ENCODE measurements around the gene PPP1R17.

The PPP1R17 gene

DNA sequence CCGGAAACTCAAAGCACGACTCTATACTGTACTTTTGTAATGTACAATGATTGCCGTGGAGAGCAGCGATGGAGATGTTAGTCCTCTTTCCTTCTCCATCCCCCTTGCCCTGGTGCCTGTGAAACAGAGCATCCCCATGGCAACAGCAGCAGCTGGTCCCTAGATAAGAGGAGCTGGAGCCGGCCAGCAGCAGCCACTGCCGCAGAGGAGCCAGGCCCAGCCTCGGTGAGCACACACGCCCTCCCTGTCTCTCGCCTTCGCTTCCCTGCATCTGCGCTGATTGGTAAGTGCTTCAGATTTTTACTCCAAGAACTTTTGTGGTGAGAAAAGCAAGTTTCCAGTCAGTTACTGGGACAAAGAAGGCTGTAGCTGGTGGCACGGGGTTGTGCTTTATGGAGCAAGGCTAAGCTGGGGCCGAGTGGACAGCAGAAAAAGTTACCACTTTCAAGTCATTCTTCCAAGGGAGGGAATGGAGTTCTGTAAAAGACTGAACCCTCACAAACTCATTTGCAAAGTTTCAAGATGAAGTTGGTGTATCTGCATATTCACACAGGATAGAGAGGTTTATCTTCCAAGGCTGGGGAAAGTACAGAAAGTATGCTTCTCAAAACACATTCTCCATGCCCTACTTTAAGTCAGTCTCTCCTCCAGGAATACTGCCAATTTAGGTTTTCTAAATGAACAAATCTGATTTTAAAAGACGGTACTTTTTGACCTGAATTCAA lies at the start of gene PPP1R17:
TSS of gene PPP1R17 (plus strand) at position 192 of the 725 bp plus-strand sequence. CDS start 5,227 bp downstream, outside the sequence.
- no peak for DNase-seq (ENCODE audit: low read depth in 3 of 3)

DNA sequence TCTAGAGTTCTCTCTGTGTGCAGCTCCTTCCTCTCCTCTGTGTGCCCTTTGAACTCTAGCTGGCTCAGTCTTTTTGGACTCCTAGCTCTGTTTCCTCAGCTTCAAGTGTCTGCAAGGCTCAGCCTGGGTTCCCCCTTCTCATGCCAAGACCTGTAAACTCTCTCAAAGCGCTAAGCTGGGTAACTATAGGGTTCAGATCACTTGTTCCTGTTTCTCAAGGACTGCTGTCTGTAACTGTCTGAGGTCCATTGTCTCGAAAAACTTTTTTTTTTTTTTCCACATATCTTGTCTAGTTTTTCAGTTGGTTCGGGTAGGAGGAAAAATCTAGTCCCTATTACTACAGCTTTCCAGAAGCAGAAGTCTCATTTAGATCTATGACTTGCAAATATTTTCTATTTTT lies 46.6 kb upstream of the PPP1R17 start:
- DNase-seq (ENCODE audit: low read depth in 3 of 3): no peak

DNA sequence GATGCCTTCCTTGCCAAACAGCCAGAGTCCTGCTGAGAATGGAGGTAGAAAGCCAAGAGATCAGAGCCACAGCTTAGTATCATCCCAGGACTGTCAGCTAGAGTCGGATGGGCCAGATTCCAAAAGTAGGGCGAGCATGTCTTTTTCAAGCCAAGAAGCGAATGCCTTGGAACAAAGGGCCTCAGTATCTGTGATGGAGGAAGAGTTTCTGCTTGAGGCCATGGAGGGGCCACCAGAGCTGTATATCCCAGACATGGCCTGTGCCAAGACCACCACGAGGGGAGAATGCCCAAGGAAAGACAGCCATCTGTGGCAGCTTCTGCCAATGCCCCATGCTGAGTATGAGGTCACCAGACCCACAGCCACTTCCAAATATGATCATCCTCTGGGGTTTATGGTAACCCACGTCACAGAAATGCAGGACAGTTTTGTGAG lies 44.3 kb upstream of the PPP1R17 start:
- no peak for DNase-seq (ENCODE audit: low read depth in 3 of 3)

DNA sequence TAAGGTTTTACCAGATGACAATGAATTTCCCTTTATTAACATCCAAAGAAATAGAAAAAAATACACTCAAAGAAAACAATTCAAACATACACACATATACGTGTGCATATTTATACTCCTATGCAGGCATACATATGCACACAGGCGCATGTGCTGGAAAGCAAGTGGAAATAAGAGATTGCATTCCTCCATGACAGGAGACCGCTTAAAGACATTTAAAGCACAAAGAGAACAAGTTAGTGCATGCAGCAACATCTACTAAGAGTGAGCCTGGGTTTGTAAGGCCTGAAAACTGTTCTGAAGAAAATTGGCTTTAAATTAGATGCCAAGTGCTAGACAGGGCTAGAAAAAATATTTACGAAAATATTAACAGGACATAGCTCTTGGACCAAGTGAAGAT lies 40.1 kb upstream of the PPP1R17 start:
- no peak for DNase-seq (ENCODE audit: low read depth in 3 of 3)

DNA sequence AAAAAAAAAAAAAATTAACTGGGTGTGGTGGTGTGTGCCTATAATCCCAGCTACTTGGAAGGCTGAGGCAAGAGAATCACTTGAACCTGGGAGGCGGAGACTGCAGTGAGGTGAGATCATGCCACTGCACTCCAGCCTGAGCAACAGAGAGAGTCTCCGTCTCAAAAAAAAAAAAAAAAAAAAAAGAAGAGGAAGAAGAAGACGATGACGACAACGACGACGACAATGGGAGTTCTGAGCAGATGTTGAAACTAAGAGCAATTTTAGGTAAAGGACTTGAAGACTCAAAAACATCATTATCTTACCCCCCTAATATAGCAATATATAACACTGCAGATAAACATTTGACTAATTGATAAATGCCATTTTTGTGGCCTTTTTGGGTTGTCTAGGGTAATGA lies 39.5 kb upstream of the PPP1R17 start:
- DNase-seq (ENCODE audit: low read depth in 3 of 3): no peak

DNA sequence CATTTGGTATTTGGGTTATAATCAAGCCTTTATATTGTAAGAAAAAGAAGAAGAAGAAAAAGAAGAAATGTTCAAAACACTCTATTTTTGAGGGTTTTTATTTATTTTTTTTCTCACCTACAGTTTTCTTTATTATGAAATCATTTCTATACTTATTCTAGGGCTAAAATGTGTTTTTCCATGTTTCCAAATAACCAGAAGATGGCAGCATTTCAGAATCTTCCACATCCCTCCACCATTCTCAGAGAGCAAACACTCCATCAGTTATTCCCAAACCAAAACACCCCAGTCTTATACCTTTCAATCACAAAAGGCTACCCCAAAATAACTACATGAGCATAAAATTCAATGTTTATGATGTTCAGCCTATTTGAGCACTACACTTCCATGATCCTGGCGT lies 38.7 kb upstream of the PPP1R17 start:
- DNase-seq (ENCODE audit: low read depth in 3 of 3): no peak

DNA sequence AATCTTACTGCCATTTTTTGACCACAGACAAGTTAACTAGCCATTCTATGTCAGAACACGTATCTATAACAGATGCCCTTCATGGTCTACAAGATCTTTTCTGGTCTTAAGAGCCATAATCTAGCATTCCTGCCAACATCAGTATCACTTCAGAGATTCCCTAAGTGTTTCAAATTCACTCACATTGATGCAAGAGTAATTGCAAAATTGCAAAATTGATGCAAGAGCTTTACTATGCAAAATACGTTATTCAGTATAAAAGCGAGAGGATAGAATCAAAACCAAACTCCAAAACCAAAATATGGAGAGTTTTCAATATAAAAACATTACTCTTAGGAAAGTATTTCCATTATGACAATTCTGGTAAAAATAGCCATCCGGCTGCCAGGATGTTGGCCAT lies 38.1 kb upstream of the PPP1R17 start:
- DNase-seq (ENCODE audit: low read depth in 3 of 3): no peak

DNA sequence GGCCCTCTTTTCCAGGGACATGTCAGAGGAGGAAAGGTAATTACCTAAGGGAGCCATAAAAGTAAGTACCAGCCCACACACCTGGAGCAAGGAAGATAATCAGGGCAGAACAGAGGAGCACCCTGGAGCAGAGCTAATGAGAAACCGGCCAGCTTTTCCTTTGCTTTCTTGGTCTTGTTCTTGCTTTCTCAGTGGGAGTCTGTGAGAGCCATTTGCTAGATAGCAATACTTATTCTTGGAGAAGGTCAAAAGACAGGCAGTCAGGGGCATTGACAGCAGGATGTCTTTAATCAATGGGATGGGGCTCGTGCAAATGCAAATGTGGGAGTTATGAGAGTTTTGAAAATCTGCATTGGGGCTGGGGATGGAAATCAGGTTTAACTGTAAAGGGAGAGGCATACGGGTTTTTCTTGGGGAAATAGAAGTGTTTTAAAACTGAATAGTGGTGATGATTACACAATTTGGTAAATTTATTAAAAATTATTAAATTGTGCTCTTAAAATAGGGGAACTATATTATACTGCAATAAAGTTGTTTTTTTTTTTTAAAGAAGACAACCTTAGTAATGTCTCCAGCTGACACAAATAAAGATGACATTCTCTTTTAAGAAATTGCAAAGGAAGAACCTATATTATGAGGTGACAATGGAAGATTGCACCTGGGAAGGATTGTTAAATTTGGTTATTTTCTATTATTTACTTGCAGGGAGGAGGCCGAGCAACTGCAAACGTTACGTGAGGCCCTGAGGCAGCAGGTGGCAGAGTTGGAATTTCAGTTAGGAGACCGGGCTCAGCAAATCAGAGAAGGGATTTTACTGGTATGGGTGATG lies 35.6 kb upstream of the PPP1R17 start:
- DNase-seq (ENCODE audit: low read depth in 3 of 3): no peak

DNA sequence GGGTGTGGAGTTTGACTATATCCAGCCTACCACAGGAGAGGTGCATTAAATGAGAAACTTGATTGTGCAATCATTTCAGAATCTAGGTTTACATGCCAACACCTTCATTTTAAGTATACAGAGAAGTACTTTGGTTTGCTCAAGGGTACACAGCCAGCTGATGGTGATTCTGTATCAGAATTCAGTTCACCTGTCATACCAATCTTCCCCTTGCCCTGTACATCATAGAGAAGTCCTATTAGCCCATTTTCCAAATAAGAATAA lies 35.0 kb upstream of the PPP1R17 start:
- DNase-seq (ENCODE audit: low read depth in 3 of 3): no peak

DNA sequence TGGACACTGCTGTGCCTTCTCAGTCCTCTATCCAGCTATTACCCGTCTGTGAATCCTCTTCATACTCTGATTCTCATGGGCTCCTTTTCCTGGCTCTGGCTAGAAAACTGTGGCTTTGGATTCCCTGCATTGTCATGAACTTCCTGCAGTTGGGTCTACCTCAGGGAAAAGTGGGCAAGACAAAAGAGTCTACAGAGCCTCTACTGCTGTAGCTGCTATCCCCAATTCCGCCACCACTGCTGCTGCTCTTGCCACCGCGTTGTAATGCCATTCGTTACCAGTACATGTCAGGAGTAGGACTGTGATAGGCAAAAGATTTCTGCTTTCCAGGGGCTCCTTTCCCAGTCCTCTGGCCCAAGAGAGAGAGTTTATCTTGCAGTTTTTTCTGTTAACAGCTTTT lies 23.9 kb upstream of the PPP1R17 start:
- DNase-seq (ENCODE audit: low read depth in 3 of 3): no peak

DNA sequence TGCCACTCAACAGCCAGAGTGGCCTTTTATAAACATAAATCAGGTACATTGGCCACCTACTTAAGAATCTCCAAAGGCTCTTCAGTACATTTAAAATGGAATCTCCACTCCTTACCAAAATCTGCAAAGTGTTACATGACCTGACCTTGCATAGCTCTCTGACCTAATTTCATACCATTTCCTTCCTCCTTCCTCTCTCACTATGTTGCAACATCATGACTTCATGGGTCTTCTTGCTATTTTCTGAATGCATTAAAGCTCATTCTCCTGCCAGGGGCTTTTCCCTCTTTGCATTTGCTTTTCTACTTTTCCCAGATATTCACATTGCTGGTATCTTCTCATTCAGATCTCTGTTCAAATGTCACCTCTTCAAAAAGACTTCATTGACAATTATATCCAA lies 22.1 kb upstream of the PPP1R17 start:
- no peak for DNase-seq (ENCODE audit: low read depth in 3 of 3)

DNA sequence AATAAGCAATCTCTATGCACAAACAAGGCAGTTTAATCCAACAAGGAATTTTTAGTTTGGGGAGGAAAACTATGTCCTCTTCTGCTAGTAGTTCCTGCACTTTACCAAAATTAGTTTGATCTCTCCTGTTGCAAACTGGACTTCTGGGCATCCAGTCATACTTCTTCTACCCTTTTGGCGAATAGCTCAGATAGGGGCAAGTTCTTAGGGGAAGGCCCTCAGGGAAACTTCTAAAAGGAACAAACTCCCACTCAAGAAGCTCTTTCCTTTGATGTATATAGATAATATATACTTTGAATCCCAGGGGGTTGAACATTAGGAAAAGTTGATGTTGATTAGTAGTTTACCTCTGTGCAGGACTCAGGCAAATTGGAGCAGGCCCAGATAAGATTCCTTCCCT lies 21.5 kb upstream of the PPP1R17 start:
- no peak for DNase-seq (ENCODE audit: low read depth in 3 of 3)

DNA sequence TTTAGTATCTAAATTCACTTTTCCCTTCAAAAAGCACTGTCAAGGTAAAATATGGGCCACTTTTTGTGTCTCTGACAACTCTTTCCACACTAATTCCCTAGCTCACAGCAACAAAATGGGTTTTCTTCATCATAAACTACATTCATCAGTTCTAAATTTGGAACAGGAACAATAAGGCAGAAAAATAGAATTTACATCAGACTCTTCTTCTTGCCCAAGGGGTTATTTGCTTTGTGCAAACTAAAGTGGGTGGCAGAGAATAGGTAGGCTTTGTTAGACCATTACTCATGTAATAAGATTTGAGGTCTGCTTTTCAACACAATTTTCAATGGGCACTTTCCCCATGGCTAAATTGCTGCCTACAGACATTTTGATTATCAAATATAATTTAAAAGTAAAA lies 17.6 kb upstream of the PPP1R17 start:
- DNase-seq (ENCODE audit: low read depth in 3 of 3): no peak

DNA sequence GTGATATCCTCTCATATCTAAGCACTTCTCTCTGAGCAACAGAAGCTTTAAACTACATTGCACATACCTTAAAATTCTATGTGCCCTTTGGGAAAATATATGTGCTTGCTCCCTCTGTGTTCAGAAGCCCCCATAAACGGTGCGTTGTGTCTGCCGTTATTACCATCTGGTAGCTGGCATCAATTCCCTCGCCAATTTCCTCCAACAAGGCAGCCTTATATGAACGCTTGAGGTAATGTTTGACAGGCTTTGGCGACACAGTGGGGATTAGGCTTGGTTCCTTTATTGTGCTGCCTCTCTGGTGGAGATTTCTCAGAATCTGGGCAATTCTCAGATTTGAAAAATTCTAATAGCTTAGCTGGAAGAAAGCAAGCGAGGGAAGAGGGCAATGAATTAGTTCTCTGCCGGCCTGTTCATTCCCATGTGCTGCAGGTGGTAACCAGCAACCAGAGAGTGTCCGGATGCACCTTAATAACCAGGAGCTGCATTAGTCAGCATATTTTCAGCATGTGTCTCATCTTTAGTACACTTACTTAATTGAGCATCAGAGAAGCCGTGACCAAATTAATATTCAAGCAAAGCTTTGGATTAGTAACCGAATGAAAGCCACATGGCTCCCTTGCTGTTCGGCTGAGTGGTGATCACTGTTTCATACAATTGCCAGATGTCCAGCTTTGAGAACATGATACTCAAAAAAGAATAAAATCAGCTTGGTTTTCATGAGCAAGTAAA lies 7.3 kb upstream of the PPP1R17 start:
- DNase-seq (ENCODE audit: low read depth in 3 of 3): no peak

DNA sequence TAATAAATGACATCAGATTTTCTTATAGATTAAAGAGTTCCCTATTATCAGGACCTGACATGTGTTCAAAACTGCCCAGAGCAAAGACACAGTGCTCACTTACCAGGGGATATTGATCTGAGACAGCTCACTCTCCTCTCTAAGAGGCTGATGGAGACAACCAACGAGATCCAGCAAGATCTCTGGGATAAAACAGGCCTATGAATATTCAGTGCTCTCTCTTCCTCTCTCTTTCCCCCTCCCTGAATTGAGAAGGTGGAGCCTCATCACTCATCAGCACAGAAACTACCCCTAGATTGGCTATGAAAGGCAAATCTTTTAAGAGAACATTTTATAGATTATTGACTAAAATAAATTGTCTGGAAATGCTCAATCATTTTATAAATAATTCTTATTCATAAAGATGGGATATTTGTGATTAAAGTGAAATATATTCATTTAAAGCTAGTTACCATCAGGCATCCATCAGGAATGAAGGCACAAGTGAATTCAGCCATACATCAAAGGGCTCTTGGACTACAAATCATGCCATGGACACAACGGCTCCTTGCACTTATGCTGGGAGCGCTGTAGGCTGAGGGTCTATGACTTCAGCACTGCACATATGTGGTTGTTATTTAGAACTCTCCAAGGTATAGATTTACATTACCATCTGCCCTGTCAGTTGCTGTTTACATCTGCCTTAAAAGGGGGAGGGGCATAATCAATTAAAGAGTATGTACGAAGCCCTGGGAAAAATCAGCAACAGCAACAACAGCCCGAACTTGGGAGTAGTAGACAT lies 3.4 kb upstream of the PPP1R17 start:
- no peak for DNase-seq (ENCODE audit: low read depth in 3 of 3)

DNA sequence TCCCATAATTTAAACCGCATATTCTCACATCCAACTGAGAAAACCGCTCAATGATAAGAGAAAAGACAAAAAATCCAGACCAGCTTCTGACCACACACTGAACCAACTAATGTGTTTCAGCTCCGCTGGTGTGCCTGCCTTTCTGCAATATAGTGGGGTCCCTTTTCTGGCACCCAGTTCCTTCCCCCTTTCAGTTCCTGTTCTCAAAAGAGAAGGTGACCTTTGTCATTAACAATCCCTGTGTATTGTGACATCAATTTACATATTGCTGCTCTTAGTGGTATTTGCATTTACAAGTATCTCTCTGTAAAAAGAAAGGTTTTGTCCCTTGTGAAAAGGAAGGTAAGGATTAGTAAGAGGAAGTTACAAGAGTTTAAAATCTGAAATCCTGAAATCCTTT lies 1.4 kb downstream of the PPP1R17 start:
- DNase-seq (ENCODE audit: low read depth in 3 of 3): no peak

DNA sequence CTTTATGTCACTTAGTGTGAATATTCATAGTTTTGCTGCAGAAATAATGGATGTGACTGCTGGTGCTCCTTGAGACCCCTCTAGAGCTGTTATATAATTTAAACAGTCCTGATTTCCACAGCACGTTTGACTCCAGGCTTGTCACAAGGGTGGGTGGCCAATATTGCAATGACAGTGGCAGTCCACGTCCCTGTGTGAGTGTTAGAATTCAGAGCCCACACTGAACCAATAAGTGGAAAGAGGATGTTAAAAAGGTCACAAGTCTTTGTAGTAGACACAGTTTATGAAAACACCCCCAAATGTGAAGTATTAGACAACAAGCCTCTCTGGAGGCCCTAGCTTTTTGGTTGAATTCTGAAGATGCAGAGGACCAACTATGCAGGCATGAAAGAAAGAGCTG lies 2.0 kb downstream of the PPP1R17 start:
- no peak for DNase-seq (ENCODE audit: low read depth in 3 of 3)

DNA sequence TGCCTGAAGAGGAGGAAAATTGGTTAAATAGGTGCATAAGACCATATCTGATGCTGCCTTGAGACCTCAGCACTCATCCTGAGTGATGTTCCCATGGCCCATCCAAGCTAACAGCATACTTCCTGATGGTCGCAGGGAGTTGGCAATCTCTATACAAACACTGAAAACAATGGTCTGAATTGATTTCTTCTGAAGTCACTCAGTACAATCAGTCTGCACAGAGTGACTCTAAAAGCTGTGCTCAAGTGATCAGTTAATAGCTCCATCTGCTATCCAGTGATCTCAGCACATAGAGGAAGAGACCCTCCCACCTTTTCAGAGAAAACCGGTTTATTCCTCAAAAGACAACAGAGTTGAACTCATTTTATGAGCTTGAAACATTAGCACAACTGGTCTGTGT lies 3.9 kb downstream of the PPP1R17 start:
- DNase-seq (ENCODE audit: low read depth in 3 of 3): no peak

DNA sequence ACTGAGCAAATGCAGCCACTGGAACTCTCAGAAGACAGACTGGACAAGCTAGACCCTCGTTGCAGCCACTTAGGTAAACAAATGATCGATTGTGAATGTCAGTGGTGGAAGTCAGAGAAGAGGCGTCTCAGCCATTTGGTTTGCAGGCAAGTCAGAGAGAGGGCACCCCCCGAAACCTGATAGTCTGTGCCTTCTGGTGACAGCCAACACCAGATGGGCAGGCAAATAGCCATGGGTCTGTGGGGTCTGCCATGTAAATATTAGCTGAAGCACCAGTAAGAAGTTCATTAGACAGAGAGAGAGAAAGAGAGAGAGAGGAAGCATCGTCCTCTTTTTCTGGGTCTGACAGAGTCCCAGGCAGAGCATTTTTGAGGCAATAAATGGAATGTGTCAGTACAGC lies 5.4 kb downstream of the PPP1R17 start:
- no peak for DNase-seq (ENCODE audit: low read depth in 3 of 3)

DNA sequence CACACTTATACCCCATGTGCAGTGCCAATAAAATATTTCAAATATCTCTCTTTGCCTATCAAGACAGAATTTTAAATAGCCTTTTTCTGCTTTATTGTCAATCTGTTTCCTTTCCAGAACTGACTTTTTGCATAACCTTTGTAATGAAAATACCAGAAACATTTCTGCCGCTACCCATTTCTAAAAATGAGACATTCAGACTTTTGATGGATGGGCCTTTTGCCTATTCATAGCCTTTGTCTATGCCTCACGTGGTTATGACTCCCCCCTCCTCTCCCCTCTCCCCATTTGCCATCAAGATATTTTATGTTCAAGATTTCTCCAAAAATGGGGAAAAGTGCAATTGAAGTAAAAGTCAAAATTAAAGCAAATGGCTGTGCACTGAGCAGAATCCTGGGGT lies 5.9 kb downstream of the PPP1R17 start:
- no peak for DNase-seq (ENCODE audit: low read depth in 3 of 3)

DNA sequence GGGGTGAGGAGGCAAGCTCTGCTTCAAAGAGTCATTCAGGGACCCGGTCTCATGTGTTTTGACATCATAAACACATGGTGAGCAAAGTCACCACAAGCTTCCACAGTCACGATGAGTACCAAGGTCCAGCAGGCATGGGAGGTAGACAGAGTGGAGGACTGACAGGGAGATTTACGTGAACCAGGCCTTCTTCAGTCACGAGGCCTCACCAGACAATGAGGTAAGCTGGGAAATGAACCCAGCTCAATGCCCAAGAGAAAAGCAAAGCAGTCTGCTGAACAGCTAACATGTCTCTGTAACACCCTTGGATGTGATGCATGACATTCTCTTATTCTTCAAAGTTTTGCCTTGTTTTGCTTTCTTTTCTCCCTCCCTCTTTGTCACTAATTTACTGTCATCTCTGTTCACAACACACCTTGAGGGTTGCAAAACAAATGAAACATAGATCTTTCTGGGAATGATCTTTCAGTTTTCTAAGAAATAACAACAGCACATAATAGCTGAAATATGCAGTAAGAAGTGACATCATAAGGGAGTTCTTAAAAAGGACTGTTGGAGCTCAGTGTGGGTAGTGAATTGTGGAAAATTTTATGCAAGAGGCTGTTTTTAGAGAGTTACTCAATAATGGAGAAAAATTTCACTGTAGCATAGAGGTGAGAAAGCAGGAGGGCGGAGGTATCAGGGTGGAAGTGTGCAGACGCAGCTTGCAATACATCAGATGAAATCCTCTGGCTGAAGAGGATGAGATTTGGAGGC lies 9.0 kb downstream of the PPP1R17 start:
- DNase-seq (ENCODE audit: low read depth in 3 of 3): no peak

Data from stimulated activated CD4-positive, alpha-beta T cell treated with anti-CD3 and anti-CD28 coated beads, TNF-alpha, amount 100 ng/mL, for 48 hours (primary cell).